ENCODE data around the gene ASTN1. TPM values are rescaled to one million over a fixed set of nuclear protein-coding genes. Genes with fewer than 3 reads are reported as not detected.
"Not testable (repeated sequence)": the region's sequence is repeated elsewhere in the genome, so short reads cannot be mapped to it uniquely, and the experiment has no call there.

The ASTN1 gene
- total RNA-seq, 1 experiment from 2014 or later, result not detected

- no peak for DNase-seq (ENCODE audit: low spot score)
Observed at GRCh38 chr1:177106614-177107365, 57.7 kb downstream of the ASTN1 start.

- no peak for DNase-seq (ENCODE audit: low spot score)
Observed at GRCh38 chr1:177106196-177106595, 58.3 kb downstream of the ASTN1 start.

GRCh38 chr1:177103005-177103852, 61.3 kb downstream of the ASTN1 start:
- no peak for DNase-seq (ENCODE audit: low spot score)

- DNase-seq (ENCODE audit: low spot score), result no peak
Observed at GRCh38 chr1:177092001-177092400, 72.5 kb downstream of the ASTN1 start.

- no peak for DNase-seq (ENCODE audit: low spot score)
Observed at GRCh38 chr1:177091040-177091439, 73.5 kb downstream of the ASTN1 start.

GRCh38 chr1:177088966-177089365, 75.5 kb downstream of the ASTN1 start:
- no peak for DNase-seq (ENCODE audit: low spot score)

- DNase-seq (ENCODE audit: low spot score), result no peak
Observed at GRCh38 chr1:177082855-177083693, 81.4 kb downstream of the ASTN1 start.

- no peak for DNase-seq (ENCODE audit: low spot score)
Observed at GRCh38 chr1:177080564-177080963, 83.9 kb downstream of the ASTN1 start.

GRCh38 chr1:177077734-177078499, 86.6 kb downstream of the ASTN1 start:
- no peak for DNase-seq (ENCODE audit: low spot score)

GRCh38 chr1:177077006-177077405, 87.5 kb downstream of the ASTN1 start:
- no peak for DNase-seq (ENCODE audit: low spot score)

- DNase-seq (ENCODE audit: low spot score), result not testable (repeated sequence)
Observed at GRCh38 chr1:177074811-177075210, 89.7 kb downstream of the ASTN1 start.

- DNase-seq (ENCODE audit: low spot score), result no peak
Observed at GRCh38 chr1:177069490-177069889, 95.0 kb downstream of the ASTN1 start.

- no peak for DNase-seq (ENCODE audit: low spot score)
Observed at GRCh38 chr1:177067752-177068410, 96.6 kb downstream of the ASTN1 start.

GRCh38 chr1:177065430-177065829, 99.1 kb downstream of the ASTN1 start:
- no peak for DNase-seq (ENCODE audit: low spot score)

- no peak for DNase-seq (ENCODE audit: low spot score)
Observed at GRCh38 chr1:177063648-177064047, 100.9 kb downstream of the ASTN1 start.

- DNase-seq (ENCODE audit: low spot score), result no peak
Observed at GRCh38 chr1:177054542-177054941, 110.0 kb downstream of the ASTN1 start.

GRCh38 chr1:177053648-177054047, 110.9 kb downstream of the ASTN1 start:
- no peak for DNase-seq (ENCODE audit: low spot score)

GRCh38 chr1:177048314-177049069, 116.0 kb downstream of the ASTN1 start:
- no peak for DNase-seq (ENCODE audit: low spot score)

GRCh38 chr1:177045151-177045550, 119.4 kb downstream of the ASTN1 start:
- no peak for DNase-seq (ENCODE audit: low spot score)

GRCh38 chr1:177044390-177044789, 120.1 kb downstream of the ASTN1 start:
- no peak for DNase-seq (ENCODE audit: low spot score)

Data from A172 (cell line).